HG03175 (cell line): ENCODE results near the gene LILRB1.
A peak's percentile ranks its signal among the peaks of the same experiment; 100 is the strongest.
"Not testable (repeated sequence)": the region's sequence is repeated elsewhere in the genome, so short reads cannot be mapped to it uniquely, and the experiment has no call there.

Source experiments
- ATAC-seq: cut with Tn5 transposase; IDR thresholded peaks from one replicate; pipeline ENCODE4 v1.9.1; 2021; ENCODE audit warnings: mild to moderate bottlenecking, moderate library complexity; ENCODE audit not compliant: unreplicated experiment

LILRB1 gene

GRCh38 chr19:54624934-54625730 lies 5.2 kb upstream of the LILRB1 start:
- ATAC-seq: peak; percentile 49

GRCh38 chr19:54626757-54627156 lies 3.5 kb upstream of the LILRB1 start:
- ATAC-seq: no peak

- ATAC-seq: not testable (repeated sequence)
These were observed 2.4 kb upstream of the LILRB1 start for GRCh38 chr19:54627912-54628311.

GRCh38 chr19:54630782-54631181 lies 498 bp downstream of the LILRB1 start:
- no peak for ATAC-seq

GRCh38 chr19:54631489-54632337 lies 1.4 kb downstream of the LILRB1 start:
- ATAC-seq: not testable (repeated sequence)

- not testable (repeated sequence) for ATAC-seq
These were observed 2.2 kb downstream of the LILRB1 start for GRCh38 chr19:54632517-54632916.

- no peak for ATAC-seq
These were observed 3.1 kb downstream of the LILRB1 start for GRCh38 chr19:54633401-54633800.

- not testable (repeated sequence) for ATAC-seq
These were observed 5.8 kb downstream of the LILRB1 start for GRCh38 chr19:54636081-54636480.

GRCh38 chr19:54638683-54639082 lies 8.4 kb downstream of the LILRB1 start:
- no peak for ATAC-seq

- ATAC-seq: not testable (repeated sequence)
These were observed 12.7 kb downstream of the LILRB1 start for GRCh38 chr19:54642953-54643352.

- ATAC-seq: not testable (repeated sequence)
These were observed 13.3 kb downstream of the LILRB1 start for GRCh38 chr19:54643583-54643982.

GRCh38 chr19:54644056-54644455 lies 13.8 kb downstream of the LILRB1 start:
- ATAC-seq: no peak

- ATAC-seq: no peak
These were observed 16.1 kb downstream of the LILRB1 start for GRCh38 chr19:54646331-54646841.

- no peak for ATAC-seq
These were observed 17.8 kb downstream of the LILRB1 start for GRCh38 chr19:54648129-54648528.

- no peak for ATAC-seq
These were observed 19.9 kb downstream of the LILRB1 start for GRCh38 chr19:54650108-54650655.

GRCh38 chr19:54653181-54653809 lies 23.0 kb downstream of the LILRB1 start:
- ATAC-seq: no peak

- no peak for ATAC-seq
These were observed 24.4 kb downstream of the LILRB1 start for GRCh38 chr19:54654447-54655321.

- no peak for ATAC-seq
These were observed 29.0 kb downstream of the LILRB1 start for GRCh38 chr19:54659300-54659699.

- ATAC-seq: no peak
These were observed 30.0 kb downstream of the LILRB1 start for GRCh38 chr19:54660306-54660705.

- no peak for ATAC-seq
These were observed 30.7 kb downstream of the LILRB1 start for GRCh38 chr19:54660964-54661363.
